T-helper 9 cell (primary cell): ENCODE measurements around the gene KRTAP12-1.
"Not testable (repeated sequence)": the region's sequence is repeated elsewhere in the genome, so short reads cannot be mapped to it uniquely, and the experiment has no call there.

Source experiments
- DNase-seq: peaks from one replicate; pipeline ENCODE4 v3.0.0-alpha.2; 2020

KRTAP12-1 gene

DNA sequence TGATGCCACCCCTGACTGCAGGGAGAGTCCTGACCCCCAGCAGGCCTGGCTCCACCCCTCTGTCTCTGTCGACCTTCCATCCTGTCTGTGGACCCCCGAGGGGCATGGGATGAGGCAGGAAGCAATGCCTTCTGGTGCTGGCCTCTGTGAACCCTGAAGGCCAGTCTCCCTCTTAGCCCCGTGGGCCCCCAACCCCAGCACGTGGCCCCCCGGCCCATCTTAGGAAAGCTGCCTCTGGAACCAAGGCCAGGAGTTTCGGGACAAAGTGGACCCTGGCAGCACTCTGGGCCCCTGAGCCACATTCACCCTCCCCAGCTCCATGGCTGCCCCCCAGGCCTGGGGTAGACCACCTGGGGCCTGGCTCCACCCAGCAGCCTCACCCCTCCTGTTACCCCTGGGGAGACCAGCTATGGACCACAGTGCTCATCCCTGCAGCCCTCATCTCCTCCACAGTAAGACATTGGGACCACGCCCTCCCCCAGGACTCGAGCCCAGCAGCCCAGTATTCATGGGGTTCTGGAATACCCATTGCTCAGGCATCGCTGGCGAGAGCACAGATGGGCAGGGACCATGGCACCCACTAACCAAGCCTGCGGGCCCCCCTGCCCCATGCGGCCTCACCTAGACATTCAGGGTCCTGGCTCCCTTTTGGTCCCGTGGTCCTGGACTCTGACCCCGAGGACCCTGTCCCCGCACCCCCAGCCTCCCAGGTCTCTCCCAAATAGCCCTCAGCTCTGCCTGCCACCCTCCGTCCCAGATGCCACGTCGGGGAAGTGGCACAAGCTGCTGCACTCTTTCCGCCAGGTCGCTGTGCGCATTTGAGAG lies 43.2 kb downstream of the KRTAP12-1 start:
- DNase-seq: not testable (repeated sequence)

GRCh38 chr21:44637851-44638348 lies 44.1 kb downstream of the KRTAP12-1 start:
- not testable (repeated sequence) for DNase-seq

GRCh38 chr21:44637018-44637850 lies 44.7 kb downstream of the KRTAP12-1 start, which contains the start of gene KRTAP10-10:
Gene KRTAP10-10, plus strand, starts transcription at chr21:44637356. Its CDS starts 62 bp downstream, at chr21:44637418.
- no peak for DNase-seq

DNA sequence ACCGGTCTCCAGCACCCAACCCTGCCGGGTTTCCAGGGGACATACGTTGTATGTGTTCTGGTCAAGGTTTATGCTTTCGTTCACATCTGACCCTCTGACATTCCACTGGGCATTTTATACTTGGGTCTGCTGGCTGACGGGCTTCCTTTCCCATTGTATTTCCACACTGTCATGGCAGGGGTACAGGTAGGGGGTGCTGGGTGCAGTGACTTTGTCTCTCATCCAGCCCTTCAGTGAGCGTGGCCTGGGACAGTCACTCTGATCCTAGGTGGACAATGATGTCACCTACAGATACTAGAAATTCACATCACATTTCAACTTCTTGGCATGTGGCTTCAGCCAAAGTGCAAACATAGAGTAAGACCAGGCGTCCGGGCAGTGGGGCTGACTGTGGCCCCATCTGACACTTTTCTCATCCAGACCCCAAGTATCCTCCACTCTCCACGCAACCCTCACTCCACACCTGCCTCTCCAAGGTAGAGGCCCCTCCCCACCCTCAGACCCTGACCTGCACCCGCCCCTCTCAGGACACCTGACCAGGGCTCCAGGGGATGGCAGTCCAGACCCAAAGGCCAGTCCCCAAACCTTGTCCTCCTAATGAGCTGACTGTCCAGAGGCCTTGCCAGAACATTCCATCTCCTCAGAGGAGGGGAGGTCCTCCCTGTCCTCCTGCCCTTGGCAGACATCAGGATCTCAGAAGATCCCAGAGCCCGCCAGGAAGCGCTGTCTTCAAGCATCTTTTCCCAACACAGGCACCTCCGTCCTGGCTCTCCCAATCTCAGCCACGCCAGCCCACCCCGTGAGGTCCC lies 45.5 kb downstream of the KRTAP12-1 start:
- DNase-seq: no peak

DNA sequence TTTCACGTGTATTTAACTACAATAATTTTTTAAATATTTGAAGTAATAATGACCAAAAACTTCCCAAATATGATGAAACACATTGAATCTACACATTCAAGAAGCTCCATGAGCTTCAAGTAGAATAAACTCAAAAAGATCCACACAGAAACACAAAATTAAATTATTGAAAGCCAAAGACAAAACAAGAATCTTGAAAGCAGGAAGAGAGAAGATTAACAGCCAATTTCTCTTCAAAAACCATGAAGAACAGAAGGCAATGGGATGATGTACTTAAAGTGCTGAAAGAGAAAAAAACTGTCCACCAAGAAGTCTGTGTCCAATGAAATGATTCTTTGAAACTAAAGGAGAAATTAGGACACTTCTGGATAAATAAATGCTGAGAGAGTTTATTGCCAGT lies 49.9 kb downstream of the KRTAP12-1 start:
- no peak for DNase-seq
